CD1c-positive myeloid dendritic cell (primary cell): ENCODE results near the gene UXS1.

Experiments
- DNase-seq: peaks from one replicate; pipeline ENCODE4 v3.0.0-alpha.2; 2016; ENCODE audit errors: extremely low spot score

UXS1 gene

GRCh38 chr2:106130251-106130998 is 63.7 kb downstream of the UXS1 start:
- DNase-seq: no peak

- no peak for DNase-seq
Measured at GRCh38 chr2:106129592-106129991, 64.5 kb downstream of the UXS1 start.

GRCh38 chr2:106129150-106129549 is 65.0 kb downstream of the UXS1 start:
- DNase-seq: no peak

- DNase-seq: no peak
Measured at GRCh38 chr2:106127776-106128268, 66.3 kb downstream of the UXS1 start.

- DNase-seq: no peak
Measured at GRCh38 chr2:106127282-106127771, 66.8 kb downstream of the UXS1 start.

DNA sequence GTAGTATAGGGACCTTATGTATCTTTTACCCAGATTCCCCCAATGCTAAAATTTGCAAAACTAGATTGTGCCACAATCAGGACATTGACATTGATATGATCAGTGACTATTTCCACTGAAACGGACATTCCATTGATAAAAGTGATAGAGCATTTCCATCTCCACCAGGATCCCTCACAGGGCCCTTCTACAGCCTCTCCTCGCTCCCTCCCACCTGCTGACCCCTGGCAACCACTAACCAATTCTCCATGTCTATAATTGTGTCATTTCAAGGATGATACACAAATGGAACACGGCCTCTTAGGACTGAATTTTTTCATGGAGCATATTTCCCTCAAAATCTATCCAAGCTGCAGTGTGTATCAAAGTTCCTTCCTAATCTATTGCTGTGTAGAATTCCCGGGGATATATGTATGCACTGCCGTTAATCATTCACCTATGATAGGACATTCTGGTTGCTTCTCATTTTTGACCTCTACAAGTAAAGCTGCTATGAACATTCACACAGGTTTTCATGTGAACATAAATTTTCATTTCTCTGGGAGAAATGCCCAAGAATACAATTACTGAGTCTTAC is 67.3 kb downstream of the UXS1 start:
- no peak for DNase-seq

DNA sequence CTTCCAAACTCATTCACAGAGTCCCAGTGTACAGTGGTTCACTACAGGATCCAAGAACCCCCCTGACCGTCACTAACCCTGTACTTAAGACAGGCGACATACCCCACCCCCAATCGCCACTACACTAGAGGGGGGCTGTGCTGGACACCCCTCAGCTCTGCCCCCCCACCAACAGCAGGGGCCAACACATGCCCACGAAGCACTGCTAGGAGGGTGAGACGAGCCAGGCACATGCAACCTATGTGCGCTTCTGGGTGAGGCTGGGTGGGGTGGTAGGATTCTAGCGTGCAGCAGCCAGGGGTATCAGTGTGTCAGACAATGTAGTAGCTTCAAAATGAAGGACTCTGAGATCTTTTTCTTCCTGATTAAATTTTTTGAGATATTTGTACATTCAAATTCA is 67.8 kb downstream of the UXS1 start:
- no peak for DNase-seq

- DNase-seq: no peak
Measured at GRCh38 chr2:106124905-106125549, 69.1 kb downstream of the UXS1 start.

GRCh38 chr2:106124106-106124756 is 69.9 kb downstream of the UXS1 start:
- no peak for DNase-seq

DNA sequence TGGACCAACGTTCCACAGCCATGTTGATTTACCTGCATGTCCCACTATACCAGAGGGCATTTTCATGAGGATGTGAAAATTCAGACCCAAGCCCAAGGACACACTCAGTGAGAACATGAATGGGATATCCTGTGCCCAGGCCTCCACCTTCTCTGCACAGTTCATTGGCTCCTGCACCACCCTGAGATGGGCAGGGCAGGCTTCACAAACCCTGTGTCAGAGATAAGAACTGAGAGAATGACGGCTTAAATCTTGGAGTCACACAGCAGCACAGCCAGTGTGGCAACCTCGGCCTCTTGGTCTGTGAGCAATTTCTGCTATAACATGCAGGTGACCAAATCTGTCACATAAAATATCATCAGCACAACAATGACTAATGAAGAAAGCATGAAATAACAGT is 71.9 kb downstream of the UXS1 start:
- no peak for DNase-seq

DNA sequence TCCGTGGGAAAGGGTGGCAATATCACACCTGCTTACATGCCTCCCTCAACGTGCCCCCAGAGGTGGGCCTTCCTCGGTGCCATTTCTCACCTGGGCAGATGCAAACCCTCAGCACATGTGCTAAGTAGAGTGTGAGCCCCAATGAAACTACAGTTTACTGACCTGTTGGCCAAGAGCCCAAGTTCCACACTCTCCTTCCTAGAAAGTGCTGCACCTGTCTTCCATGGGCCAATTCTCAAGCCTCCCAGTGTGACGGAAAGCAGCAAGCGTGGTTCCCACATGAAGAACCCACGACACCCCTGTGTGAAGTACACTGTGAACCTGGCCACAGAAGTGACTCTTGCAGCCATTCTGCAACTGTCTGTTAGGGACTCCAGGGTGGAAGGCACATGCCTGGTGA is 73.7 kb downstream of the UXS1 start:
- no peak for DNase-seq

DNA sequence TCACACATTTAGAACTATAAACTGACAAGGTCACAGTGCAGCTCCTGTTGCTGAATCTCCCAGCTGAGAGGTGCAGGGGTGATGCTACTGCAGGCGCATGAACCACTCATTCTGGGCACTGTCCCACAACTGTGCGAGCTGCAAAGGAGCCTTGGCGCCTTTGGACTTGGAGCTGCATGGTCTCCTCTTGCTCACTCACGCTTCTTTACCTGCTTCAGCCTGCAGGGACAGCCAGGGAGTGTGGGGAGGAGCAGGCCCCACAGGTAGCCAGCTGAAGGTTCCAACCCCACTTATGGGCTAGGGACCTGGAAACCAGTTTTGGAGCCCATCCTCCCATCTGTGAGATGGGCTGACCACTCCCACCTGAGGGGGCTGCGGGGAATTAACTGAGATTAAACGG is 75.0 kb downstream of the UXS1 start:
- no peak for DNase-seq

GRCh38 chr2:106117882-106118684 is 76.0 kb downstream of the UXS1 start:
- DNase-seq: no peak

DNA sequence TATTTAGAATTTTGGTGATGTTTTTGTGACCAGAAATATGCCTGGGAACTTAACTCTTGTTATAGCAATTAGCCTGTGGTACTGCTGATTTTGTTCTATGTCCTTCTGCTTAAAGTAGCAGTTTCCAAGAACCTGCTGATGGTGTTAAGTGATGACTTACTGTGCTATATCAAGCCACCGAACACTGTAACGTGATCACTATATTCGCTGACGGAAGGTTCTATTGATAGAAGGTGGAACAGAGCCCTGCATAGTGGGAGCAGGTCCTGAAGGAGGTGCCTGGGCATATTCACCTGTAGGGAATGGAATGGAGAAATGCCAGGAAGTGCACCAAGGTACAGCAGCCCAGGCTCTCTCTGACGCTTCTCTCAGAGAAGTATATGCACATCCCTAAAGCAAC is 76.8 kb downstream of the UXS1 start:
- DNase-seq: no peak

- no peak for DNase-seq
Measured at GRCh38 chr2:106116248-106116647, 77.9 kb downstream of the UXS1 start.

GRCh38 chr2:106115665-106116064 is 78.4 kb downstream of the UXS1 start:
- no peak for DNase-seq

- DNase-seq: peak; percentile 66
Measured at GRCh38 chr2:106115250-106115649, 78.9 kb downstream of the UXS1 start.

- DNase-seq: no peak
Measured at GRCh38 chr2:106114166-106114565, 79.9 kb downstream of the UXS1 start.

GRCh38 chr2:106113361-106113966 is 80.6 kb downstream of the UXS1 start:
- no peak for DNase-seq

DNA sequence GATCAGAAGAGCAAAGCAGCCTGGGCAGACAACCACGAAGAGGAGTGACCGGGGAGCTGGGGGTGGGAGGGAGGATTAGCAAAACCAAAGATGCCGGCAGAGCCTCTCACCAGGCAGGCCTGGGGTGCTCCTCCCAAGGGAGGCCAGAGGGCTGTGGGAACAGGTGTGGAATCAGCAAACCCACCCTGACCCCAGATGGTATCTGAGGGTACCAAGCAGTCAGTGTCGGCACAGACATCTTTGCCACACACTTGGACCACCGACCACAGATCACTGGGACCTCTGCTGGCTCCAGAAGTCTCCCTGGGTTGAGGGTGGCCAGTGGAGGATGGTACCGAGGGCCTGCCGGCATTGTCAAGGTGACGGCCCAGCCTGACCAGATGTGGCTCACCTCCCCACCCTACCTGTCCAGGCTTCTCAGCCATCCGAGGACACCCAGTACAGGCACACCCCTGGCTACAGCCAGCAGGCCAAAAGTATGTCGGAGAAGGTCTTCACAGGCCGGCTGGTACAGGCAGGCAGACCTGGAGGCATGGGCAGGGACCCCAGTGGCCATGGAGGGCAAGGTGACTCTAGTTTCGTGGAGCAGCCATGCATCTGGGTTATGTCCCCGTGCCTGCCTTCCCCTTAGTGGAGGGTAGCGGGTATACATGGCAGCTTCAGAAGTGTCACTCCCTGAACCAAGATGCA is 82.1 kb downstream of the UXS1 start:
- DNase-seq: no peak
